ENCODE measurements around the gene EGR4.
A peak's percentile ranks its signal among the peaks of the same experiment; 100 is the strongest.
"Not testable (repeated sequence)": the region's sequence is repeated elsewhere in the genome, so short reads cannot be mapped to it uniquely, and the experiment has no call there.

The EGR4 gene

DNA sequence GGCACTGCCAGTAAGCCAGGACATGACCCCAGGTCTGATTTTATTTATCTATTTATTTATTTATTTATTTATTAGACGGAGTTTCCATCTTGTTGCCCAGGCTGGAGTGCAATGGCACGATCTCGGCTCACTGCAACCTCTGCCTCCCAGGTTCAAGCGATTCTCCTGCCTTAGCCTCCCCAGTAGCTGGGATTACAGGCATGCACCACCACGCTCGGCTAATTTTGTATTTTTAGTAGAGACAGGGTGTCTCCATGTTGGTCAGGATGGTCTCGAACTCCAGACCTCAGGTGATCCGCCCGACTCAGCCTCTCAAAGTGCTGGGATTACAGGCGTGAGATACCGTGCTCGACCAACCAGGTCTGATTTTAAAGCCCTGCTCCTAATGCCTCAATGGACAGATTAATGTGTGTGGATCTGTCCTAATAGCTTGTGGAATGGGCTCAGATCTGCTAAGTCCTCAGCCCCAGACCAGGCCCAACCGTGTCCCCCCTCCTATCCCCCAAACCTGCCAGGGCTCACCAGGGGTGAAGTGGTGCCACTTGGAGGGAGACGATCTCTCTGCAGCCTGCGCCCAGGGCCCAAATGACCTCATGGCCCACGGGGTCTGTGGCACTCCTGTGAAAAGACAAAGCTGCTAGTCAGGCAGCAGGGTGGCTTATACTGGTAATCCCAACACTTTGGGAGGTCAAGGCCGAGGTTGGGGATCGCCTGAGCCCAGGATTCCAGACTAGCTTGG, 30.5 kb downstream of the EGR4 start:
- not testable (repeated sequence) for DNase-seq

DNA sequence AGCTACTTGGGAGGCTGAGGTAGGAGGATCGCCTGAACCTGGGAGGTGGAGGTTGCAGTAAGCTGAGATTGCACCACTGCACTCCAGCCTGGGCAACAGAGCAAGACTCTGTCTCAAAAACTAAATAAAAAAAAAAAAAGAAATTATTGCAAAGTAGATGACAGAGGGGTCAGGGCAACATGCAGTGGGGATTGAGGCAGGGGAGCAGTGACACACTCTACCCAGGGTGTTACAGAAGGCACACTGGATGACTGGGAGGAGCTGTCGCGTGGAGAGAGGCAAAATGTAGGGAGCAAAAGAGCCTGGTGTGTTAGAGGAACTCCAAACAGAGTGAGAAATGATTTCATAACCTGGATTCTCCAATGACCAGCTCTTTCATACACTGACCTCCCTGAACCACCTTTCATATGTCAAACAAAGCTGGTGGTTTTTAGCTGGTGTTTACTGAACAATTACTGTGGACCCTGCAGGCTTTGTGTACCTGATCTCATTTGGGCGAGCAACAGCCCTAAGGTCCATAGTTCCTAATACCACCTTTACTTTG, 31.2 kb downstream of the EGR4 start:
- DNase-seq, result no peak

DNA sequence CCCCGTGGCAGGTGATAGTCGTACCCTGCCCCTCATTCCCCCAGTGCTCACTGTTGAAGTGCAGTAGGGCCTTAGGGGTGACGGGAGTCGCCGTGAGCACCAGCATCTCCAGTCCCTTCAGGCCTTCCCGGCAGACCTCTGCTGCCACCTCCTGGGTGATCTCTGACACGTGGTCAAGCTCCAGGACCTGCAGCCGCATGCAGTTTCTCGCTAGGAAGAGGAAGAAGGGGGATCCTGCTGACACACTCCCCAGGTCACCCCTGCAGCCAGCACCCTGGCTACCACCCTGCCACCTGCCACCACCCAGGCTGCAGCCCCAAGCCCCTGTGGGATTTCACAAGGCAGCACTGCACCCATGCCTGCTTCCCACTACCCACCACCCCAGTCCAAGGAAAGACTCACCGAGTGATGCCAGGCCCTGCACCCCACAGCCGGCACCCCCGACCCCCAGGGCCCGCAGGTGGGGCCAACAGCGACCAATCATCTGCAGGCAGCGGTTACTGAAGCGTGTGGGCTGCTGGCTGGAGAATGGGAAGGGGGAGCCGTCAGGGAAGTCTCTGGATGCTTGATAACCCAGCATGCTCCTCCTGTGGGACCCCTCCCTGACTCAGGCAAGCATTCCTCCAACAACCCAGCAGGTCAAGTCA, 32.9 kb downstream of the EGR4 start:
- no peak for DNase-seq

DNA sequence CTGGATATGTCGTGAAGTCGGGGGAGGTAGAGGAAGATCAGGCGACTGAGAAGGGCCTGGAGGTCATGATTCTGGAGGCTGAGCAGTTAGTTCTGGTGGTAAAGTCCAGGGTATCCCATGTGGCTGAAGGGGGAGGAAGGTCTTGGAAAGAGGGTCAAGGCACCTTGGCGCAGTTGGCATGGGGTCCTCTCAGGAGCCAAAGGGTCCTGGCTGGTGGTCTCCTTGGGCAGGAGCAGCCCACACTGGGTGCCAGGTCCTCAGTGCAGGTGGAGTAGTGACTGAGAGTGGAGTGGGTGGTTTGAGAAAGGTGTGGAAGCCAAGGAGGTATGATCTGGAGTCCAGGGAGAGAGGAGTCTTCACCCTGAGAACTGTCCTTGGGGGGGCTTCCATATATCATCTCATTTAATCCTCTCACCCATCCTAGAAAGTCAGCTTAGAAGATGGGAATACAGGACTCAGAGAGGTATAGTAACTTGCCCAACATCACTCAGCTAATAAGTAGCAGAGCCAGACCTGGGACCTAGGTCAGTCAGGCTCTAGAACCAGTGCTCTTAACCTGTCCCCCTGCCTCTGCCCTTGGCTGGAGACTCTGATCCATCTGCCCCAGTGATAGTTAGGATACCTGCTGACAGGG, 33.5 kb downstream of the EGR4 start:
- DNase-seq, result no peak

DNA sequence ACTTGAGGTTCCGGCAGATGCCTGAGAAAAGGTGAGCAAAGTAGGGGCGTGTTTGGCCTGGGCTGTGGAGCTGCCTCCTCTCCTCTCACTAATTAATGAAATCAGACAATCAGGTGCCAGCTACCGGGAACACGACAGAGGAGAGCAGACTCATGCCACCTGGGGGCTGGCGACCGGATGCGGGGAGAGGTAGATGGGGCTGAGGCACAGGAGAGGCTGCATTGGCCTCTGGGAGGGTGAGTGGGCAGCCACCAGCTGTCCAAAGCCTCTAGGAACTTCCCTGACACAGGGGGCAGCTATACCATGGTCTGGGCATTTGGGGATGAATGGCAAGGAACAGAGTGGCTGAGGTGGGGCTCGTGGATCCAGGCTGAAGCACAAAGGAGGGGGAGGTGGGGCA, 34.1 kb downstream of the EGR4 start:
- no peak for DNase-seq

DNA sequence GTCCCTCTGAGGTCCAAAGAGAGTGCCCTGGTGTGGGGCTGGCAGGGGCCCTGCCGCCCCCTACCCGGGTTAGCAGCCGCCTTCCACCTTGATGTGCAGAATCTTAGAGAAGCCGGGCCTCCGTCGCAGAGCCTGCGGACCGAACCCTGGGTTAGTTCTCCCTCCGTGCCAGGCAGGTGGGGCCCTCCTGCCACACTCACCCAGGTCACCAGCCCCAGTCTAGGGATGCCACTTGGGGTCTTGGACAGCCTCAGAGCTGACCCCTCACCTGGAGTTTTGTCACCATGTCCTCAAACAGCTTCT, 34.5 kb downstream of the EGR4 start:
- no peak for DNase-seq

DNA sequence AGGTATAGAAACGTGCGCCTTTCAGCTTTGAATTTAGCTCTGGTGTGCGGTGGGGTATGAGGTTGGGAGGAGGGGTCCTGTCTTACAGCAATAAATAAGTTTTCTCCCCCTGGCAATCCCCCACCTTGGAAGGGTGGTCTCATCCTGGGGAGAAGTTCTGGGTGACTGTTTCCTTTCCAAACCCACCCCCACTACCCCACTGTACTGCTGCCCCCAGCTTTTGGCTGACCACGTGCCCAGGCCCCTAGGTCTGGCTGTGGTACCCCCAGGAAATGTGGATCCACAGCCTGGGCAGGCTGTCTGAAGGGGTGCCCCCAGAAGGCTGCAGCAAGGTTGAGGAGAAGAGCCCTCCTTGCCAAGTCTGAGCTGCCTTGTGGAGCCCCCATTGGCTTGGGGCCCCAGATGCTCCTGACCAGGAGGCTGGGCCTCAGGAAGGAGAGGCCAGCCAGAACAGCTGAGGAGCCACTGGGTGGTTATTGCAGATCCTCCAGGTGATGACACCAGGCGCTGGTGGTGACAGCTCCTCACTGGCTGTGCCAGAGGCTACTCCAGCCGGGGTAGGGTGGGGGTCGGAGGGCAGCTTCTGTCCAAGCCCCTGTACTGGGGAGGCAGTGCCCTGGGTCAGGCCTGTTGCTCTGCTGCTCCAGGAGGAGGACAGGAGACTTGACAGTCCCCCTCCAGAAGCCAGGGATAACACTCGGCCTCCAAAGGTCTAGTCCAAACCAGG, 35.0 kb downstream of the EGR4 start:
- no peak for DNase-seq

DNA sequence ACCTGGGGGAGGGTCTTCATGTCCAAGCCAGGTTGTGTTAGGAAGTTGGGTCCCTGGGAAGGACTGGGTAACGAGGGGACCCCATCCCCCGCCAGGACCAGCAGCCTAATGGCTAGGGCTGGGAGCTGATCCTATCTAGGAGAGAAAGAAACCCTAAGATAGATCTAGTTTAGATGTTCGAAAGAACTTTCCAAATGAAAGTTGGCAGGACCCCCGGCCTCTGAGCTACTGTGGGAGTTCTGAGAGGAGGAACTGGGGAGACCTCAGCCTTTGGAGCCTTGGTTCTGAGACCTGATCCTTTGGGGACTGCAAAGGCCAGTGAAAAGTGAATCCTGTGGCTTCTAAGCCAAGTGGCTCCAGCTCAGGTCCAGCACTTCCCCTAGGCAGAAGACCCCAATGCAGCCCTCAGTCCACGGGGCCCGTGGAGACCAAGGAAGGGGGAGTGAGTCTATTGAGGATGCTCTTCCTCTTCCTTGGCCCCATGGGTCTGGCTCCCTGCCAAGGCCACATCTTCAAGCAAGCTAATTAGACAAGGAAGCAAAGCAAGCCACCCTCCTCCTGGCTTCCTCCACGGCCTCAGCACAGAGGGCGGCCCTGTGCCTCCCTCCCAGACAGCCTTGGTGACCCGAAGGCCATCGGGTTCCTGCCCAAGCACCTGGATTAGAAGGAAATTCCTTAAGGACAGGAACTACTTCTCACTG, 35.8 kb downstream of the EGR4 start:
- DNase-seq, result no peak

DNA sequence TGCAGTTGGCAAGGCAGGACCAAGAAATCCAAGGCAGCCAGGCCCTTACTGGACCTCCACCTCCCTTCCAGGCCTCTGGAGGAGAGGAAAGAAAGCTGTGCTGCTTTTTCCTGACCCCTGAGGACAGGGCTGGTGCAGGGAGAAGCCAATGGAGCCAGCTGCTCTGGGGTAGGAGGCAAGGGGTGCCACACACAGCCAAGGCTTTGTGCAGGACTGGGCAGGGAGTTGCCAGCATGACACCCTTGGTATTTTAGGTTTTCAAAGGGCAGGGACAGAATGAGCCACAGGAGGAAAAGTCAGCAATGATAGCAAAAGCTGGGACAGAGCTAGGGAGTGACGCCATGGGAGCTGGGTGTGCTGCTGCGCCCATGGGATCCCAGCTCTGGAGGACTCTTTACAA, 36.3 kb downstream of the EGR4 start:
- no peak for DNase-seq

DNA sequence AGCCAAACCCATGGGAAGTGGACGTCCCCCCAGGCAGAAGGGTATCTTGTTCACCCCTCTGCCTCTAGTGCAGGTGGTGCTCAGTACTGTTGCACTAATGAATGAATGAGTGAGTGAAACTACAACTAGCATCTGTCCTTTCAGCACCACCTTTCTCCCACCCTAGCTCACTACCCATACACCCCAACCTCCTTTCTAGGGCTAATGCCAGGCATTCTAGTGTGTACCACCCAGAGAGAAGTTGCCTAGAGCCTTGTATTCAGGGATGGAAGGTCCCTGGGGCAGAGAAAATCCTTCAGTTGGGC, 36.8 kb downstream of the EGR4 start:
- no peak for DNase-seq

DNA sequence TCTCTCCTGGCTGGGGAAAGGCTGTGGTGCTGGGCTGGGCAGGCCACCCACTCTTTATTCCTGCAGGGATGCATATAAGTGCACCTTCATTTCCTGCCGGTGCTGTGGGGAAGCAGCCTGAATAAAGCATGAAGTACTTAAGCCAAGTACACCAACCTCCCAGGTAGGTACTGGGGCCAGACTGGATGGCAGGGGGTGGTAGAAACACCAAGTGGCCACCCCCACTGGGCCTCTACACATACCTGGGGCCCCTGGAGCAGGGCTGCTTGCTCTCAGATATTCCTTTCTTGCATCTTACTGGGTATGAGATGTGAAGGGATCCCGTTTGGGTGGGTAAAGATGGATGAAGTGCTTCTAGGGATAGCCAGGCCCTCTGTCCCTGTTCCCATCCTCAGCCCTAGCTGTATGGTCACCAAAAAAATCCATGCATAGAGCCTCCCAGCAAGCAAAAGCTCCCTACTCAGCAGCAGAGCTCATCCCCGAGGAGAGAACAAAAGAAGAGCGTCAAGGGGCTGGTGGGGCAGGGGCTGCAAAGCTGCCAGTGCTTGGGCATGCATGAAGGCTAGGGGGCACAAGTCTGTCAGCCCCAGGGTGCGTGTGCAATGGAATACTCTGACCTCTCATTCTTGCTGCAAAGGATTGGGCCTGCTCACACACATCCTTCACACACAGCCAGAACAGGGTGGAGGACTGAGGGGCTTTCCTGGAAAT, 37.3 kb downstream of the EGR4 start:
- no peak for DNase-seq

DNA sequence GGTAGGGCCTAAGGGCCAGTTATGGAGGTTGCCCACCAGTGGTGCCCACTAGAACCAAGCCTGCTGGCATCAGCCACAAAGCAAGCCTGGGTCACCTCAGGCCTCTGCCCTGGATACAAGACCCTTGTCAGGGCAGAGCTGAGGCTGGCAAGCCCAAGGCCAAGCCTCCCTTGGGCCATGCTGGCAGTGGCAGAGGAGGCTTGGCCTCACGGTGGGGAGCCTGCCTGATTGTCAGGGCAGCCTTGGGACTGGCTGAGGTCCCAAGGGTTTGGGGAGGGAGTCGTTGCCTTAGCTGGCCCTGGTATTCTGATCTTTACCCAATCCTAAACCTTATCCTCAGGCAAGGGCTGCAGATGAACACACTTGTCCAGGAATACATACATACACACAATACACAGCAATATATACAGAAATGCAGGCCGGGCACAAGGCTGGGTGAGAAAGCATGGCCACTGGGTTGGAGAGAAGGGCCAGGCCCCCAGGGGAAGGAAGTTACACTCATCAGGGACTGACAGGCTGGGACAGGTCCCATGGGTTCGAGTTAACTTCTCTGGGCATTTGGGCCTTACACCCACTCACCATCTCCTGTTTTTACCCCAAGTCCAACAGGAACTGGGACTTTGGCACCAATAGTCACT, 38.2 kb downstream of the EGR4 start:
- DNase-seq, result no peak

DNA sequence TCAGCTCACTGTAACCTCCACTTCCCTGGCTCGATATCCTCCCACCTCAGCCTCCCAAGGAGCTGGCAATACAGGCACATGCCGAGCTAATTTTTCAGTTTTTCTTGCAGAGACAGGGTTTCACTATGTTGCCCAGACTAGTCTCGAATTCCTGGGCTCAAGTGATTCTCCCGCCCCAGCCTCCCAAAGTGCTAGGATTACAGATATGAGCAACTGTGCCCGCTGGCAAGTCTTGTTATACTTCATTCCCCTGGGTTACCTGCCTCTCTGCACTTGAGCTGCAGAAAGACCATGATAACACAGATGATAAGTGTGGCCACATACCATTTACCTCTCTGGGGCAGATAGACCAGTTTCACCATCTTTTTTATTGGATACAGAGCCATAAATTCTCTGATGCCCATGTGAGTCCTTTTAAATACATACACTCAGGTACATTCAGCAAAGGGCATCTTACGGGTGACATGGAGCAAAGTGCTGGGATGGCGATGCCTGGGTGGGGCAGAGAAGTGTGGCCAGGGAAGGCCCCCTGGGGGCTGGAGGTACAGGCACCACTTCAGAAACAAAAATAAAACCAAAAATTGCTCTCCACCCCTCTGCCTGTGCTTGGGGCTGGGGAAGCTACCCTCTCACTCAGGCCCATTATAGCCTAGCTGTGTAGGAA, 38.9 kb downstream of the EGR4 start:
- DNase-seq, result no peak

DNA sequence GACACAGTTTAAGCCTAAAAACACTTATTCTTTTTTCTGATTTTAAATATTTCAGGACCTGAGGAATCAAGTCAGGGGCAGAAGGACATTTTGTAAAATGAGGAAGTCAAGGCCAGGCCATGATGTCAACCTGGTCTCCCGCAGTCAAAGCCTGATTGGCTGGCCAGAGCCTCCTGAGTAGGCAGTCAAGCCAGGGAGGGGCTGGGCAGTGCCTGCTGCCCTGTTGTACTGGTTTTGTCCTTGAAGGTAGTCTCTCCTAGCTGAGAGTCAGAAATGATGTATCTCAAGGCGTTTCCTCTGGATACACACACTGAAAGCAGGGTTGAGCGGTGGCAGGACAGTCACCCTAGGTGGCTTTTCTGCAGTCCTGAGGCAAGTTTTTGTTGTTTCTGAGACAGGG, 39.4 kb downstream of the EGR4 start:
- DNase-seq, result no peak

DNA sequence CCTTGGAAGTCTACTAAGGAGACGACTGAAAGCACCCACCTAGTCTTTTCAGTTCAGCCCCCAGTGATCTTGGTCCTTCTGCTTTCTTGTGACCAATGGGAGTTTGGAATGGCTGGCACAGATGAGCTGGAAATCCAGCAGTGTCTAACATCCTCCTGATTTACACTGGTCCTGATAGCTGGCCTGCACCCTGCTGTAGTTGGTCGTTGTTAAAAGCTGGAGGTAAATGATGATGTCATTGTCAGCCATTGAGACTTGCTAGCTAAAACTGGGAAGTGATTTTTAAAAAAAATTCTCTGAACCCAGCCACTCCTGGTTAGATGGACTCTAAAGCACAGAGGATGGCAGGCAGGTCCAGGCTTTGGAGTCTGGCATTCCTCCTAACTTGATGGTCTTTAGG, 39.9 kb downstream of the EGR4 start:
- no peak for DNase-seq

DNA sequence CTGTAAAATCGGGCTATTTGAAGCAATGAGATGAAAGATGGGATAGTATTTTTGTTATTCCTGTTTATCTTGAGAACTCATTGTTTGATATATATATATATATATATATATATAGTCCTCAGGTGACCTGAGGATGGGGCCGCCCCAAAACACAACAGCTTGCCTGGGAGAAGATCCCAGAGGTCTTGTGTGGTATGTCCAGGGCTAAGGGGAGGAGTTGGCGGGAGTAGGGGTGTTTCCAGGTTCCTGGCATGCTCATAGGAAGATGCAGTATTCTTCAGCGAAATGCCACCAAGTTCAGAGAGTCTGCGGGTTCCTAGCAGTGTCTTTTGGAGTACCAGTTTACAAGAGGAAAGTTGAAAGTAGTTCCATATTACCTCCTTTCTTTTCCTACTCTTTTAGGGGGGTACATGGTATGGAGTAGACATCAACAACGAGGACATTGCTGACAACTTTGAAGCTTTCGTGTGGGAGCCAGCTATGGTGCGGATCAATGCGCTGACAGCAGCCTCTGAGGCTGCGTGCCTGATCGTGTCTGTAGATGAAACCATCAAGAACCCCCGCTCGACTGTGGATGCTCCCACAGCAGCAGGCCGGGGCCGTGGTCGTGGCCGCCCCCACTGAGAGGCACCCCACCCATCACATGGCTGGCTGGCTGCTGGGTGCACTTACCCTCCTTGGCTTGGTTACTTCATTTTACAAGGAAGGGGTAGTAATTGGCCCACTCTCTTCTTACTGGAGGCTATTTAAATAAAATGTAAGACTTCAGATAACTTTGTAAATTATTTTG, 40.9 kb downstream of the EGR4 start:
- no peak for DNase-seq

DNA sequence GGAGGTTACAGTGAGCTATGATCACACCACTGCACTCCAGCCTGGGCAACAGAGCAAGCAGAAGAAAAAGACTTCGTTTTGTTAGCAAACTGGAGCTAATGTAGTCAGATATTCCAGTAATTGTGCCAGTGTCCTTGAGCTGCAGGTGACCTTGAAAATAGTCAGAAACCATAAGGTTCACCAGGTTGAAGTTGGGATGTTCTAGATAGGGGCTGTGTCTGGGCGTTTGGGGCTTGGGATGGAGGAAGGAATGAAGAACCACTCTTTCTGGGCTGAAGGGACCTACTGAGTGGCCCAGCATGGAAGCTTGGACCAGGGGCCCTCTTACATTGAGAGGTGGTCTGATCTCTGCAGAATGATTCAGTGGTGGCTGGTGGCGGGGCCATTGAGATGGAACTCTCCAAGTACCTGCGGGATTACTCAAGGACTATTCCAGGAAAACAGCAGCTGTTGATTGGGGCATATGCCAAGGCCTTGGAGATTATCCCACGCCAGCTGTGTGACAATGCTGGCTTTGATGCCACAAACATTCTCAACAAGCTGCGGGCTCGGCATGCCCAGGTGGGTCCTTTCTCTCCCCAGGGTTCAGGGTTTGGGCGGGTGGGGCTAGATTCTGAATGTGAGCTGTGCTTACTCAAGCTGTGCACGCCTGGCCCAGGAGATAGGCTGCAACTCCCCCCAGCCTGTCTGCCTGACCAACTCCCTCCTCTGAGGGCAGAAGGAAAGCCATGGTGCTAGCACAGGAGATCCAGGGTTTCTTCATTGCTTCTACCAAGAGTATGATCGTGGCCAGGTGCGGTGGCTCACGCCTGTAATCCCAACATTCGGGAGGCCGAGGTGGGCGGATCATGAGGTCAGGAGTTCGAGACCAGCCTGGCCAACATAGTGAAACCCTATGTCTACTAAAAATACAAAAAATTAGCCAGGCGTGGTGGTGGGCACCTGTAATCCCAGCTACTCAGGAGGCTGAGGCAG, 42.2 kb downstream of the EGR4 start:
- peak; percentile 84 for DNase-seq

DNA sequence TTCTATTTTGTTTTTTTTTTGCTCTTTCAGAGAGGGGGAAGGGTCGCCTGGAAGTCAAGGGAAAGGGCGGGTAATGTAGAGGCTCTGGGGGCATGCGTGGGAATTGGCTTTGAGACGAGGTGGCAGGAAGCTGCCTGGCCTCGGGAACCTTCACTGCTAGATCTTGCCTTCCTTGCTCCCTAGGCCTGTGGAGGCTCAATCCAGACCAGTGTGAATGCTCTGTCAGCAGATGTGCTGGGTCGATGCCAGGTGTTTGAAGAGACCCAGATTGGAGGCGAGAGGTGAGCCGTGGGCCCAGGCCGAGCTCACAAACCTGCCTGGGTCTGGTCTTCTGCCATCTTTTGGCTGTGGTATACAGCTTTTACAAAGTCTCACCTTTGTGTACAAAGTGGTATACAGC, 43.7 kb downstream of the EGR4 start:
- no peak for DNase-seq

DNA sequence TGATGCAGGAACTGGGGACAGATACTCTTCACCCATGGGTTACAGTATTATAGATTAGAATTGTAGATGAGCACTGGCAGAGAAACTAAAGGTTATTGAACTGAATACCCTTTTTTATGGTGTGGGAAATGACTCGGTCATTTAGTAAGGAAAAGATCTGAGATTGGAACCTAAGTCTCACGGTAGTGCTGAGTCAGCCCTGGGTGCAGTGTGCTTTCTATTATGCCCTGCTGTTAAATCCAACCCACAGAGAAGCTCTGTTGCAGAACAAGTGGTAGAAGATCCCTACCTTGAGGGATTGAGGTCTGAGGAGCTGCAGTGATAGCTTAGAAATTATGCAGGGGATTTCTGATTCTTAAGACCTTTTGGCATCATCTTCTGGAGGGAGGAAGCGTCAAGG, 46.5 kb downstream of the EGR4 start:
- DNase-seq, result no peak

Data from NCI-H524 treated with DMSO at 0.1 percent for 48 hours (cell line).